LNCaP clone FGC (cell line): Measurements from ENCODE around the gene IRAK2.

Experiments used
- DNase-seq: peaks from one replicate; pipeline ENCODE4 v3.0.0-alpha.2; 2011; ENCODE audit warnings: low read depth
- H3K4me3 ChIP-seq: 2 replicates; pipeline ENCODE4 v1.5.1; 2011; ENCODE audit warnings: mild to moderate bottlenecking, low read depth, low read length, control low read depth
- TF ChIP-seq, protein P1 (sequence below): IDR thresholded peaks from 2 replicates; pipeline ENCODE4 v1.5.1; 2012; ENCODE audit warnings: mild to moderate bottlenecking; ENCODE audit not compliant: control insufficient read depth, insufficient read depth; ENCODE audit errors: extremely low read depth

IRAK2 gene

DNA sequence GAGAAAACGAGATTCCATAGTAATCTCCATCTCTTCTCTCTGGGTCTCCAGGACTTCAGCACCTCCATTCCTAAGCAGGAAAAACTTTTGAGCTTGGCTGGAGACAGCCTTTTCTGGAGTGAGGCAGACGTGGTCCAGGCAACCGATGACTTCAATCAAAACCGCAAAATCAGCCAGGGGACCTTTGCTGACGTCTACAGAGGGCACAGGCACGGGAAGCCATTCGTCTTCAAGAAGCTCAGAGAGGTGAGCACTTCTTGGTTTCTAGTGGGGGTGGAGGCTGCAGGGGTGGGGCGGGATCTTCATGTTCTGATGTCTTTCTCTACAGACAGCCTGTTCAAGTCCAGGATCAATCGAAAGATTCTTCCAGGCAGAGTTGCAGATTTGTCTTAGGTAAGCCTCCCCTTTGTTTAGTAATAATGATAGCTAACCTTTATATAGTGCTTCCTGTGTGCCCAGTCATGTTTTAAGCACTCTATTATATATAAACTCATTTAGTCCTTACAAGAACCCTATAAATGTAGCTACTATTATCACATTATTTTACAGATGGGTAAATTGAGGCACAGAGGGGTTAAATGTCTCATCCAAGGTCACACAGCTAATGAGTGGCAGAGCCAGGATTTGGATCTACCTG, 48.6 kb downstream of the IRAK2 start:
- TF ChIP-seq, protein P1, sequence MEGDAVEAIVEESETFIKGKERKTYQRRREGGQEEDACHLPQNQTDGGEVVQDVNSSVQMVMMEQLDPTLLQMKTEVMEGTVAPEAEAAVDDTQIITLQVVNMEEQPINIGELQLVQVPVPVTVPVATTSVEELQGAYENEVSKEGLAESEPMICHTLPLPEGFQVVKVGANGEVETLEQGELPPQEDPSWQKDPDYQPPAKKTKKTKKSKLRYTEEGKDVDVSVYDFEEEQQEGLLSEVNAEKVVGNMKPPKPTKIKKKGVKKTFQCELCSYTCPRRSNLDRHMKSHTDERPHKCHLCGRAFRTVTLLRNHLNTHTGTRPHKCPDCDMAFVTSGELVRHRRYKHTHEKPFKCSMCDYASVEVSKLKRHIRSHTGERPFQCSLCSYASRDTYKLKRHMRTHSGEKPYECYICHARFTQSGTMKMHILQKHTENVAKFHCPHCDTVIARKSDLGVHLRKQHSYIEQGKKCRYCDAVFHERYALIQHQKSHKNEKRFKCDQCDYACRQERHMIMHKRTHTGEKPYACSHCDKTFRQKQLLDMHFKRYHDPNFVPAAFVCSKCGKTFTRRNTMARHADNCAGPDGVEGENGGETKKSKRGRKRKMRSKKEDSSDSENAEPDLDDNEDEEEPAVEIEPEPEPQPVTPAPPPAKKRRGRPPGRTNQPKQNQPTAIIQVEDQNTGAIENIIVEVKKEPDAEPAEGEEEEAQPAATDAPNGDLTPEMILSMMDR: no peak
- no peak for DNase-seq

DNA sequence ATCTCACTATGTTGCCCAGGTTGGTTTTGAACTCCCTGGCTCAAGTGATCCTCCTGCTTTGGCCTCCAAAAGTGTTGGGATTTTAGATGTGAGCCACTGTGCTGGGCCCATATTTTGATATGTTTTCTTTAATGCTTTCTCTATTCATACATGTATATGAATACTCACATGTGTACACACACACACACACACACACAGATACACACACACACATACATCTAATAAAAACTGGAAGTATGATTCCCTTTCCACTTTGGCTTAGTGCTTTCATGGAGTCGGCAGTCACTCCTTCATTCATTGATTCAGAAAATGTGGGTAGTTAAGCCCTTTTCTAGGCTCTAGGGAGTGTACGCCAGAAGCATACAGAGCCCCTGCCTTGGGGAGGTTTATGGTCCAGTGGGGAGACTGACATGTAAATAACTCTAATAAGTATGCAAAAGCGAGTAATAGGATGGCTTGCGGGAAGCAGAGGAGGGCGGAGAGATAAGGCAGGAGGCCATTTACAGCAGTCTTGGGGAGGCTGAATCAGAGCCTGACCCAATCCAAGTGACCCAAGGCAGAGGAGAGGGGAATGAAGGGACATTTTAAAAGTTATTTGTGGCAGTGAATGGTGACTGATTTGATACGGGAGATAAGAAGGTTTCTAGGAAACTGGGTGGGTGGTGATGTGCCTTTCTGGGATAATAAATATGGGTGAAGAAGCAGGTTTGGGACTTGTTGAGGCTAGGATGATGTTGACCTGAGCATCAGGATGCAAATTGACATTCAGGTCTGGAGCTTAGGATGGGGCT, 51.1 kb downstream of the IRAK2 start:
- DNase-seq: no peak
- TF ChIP-seq, protein P1: no peak
- H3K4me3 ChIP-seq: no peak overlapping the region

More for the DNA sequence above, 48.6 kb downstream of the IRAK2 start:
- H3K4me3 ChIP-seq: no peak overlapping the region

DNA sequence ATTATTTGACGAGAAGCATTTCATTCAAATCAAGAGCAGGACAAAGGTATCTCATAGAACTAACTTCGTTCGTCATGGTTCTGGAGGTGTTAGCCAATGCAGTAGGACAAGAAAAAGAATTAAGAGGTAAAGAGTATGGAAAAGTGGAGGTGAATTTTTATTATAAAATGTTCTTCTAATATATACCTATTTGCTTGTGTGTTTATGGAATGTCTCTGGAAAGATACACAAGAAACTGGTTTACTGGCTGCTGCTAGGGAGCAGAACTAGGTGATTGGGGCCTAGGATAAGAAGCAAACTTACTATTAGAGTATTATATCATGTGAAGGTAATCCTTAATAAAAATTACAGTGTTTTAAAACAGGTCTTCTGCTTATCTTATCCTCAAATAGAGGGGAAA, 52.6 kb downstream of the IRAK2 start:
- TF ChIP-seq, protein P1: no peak
- H3K4me3 ChIP-seq: no peak overlapping the region
- no peak for DNase-seq

DNA sequence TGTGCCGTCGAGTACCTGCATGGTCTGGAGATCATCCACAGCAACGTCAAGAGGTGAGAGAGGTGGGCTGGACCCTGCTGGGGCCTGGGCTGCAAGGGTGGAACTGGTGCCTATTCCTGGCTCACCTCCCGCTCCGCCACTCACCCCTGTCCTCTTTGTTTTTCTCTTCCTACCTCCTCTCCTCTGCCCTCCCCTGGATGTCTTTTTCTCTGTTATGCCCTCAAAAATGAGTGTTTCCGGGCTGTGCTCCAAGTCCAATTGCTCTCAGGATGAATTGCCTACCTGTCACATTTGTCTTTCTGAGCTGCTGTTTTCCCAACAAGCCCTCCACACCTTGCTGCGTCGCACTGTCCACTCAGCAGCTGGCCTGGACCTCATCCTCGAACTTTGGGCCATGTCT, 55.0 kb downstream of the IRAK2 start:
- TF ChIP-seq, protein P1: no peak
- H3K4me3 ChIP-seq: no peak overlapping the region
- DNase-seq: no peak

DNA sequence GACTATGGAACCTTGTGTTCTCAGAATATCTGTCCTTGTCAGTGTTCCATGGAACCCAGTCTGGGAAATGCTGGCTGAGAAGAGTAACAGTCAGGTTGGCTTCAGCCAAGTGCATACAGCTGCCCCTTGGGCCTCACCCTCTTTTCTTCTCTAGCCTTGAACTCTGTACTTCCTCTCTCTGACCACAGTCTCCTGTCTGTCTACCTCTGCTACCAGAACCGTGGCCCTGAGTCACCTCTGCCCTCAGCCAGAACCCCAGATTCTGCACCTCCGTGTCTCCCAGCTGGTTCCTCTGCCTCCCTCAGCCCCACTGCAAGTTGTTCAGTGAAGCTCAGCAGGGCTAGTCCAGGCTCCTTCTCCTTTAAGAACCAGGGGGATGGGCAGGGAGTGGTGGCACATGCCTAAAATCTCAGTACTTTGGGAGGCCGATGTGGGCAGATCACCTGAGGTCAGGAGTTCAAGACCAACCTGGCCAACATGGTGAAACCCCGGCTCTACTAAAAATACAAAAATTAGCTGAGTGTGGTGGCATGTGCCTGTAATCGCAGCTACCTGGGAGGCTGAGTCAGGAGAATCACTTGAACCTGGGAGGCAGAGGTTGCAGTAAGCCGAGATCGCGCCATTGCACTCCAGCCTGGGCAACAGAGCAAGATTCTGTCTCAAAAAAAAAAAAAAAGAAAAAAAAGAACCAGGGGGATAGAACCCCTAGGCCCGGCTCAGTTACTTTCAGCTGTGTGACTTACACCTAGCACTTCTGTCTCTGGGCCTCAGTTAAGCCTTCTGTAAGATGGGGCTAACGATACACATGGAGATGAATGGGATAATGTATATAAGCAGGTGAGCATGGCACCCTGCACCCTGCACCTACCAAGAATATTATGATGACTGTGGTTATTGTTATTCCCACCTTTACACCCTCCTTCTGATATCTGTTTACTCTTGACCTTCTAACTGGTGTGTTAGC, 59.2 kb downstream of the IRAK2 start:
- DNase-seq: no peak
- TF ChIP-seq, protein P1: no peak
- no peak overlapping the region for H3K4me3 ChIP-seq

DNA sequence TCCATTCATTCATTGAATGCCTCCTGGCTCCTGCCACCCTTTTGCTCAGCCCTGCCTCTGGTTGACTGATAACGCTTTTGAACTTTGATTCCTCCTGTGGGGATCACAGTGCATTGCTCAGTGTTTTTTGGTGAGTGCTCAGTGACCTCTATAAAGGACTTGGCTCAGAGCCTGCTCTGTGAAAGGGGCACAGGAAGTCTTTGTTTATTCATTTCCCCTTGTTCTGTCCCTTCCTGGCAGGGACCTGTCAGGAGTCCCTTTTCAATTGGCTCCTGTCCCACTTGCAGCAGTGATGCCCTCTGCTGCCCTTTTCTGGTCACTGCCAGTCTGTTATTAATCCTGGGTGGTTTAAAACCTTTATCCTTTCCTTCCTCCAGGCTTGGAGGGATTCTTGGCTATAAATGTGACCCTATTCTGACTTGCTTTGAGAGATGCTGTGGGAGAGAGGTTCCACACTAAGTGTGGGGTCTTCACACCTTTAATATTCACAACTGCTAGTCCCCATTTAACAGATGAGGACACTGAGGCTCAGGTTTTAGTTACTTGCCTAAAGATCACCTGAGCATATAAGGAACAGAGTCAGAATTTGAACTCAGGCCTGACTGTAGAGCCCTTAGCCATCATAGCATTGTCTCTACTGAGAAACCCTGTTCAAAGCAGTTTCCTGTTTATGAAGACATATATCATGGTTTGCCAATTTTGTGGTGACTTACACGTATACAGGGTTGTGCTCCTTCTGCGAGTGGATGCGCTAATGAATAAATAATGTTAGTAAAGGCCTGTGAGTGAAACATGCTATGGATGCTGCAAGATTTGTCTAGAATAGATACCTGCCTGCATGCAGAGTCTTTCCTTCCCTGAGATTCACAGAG, 60.3 kb downstream of the IRAK2 start:
- TF ChIP-seq, protein P1: peak; percentile 96
- peak; percentile 45 for DNase-seq
- H3K4me3 ChIP-seq: no peak overlapping the region
